Measurements from ENCODE around the gene IL12RB2. TPM values are rescaled to one million over a fixed set of nuclear protein-coding genes. Genes with fewer than 3 reads are reported as not detected.

Gene IL12RB2
- total RNA-seq, 4 donors from 2014 or later: 0.87 to 6.5 (median 1.7) TPM

GRCh38 chr1:67299296-67299695, 8.4 kb upstream of the IL12RB2 start:
- no peak overlapping the region for H3K27ac ChIP-seq
- no peak for DNase-seq (ENCODE audit: low spot score in 2 of 2)
- H3K36me3 ChIP-seq: no peaks in the 10 kb centered on the region
- H3K9me3 ChIP-seq: no peaks in the 10 kb centered on the region
- peaks cover 0 to 4% of the 10 kb centered on the region in 2 donors for H3K27me3 ChIP-seq
- H3K4me1 ChIP-seq: no peaks in the 10 kb centered on the region
- no peak overlapping the region for H3K4me3 ChIP-seq
- no peak for TF ChIP-seq POLR2A (IDR thresholded peaks at IDR 0.05)
- TF ChIP-seq CTCF (IDR thresholded peaks at IDR 0.05): no peak
- 85 to 94% methylated on average over 7 of the region's 7 CpGs for WGBS, 2 donors

- DNase-seq (ENCODE audit: low spot score in 2 of 2): no peak
- TF ChIP-seq POLR2A (IDR thresholded peaks at IDR 0.05) (no peak), EP300 (IDR thresholded peaks at IDR 0.05) (no peak), CTCF (IDR thresholded peaks at IDR 0.05) (no peak)
- Histone ChIP-seq H3K36me3 (no peaks in the 10 kb centered on the region), H3K4me3 (no peak overlapping the region), H3K27me3 (peaks cover 0 to 9% of the 10 kb centered on the region in 2 donors), H3K9me3 (no peaks in the 10 kb centered on the region), H3K4me1 (no peaks in the 10 kb centered on the region), H3K27ac (no peak overlapping the region)
- 30 to 32% methylated on average over 2 of the region's 2 CpGs for WGBS, 2 donors
Measured at GRCh38 chr1:67300561-67300960, 7.1 kb upstream of the IL12RB2 start.

- DNase-seq (ENCODE audit: low spot score in 2 of 2): no peak
- TF ChIP-seq CTCF (IDR thresholded peaks at IDR 0.05) (no peak), EP300 (IDR thresholded peaks at IDR 0.05) (no peak), POLR2A (IDR thresholded peaks at IDR 0.05) (no peak)
- 79 to 87% methylated on average over 3 of the region's 3 CpGs for WGBS, 2 donors
- Histone ChIP-seq H3K9me3 (no peaks in the 10 kb centered on the region), H3K27ac (no peak overlapping the region), H3K4me3 (no peak overlapping the region), H3K36me3 (no peaks in the 10 kb centered on the region), H3K4me1 (peaks cover 0 to 14% (median 3%) of the 10 kb centered on the region in 4 donors), H3K27me3 (peaks cover 0 to 39% of the 10 kb centered on the region in 2 donors)
Measured at GRCh38 chr1:67304023-67304422, 3.6 kb upstream of the IL12RB2 start.

GRCh38 chr1:67306547-67306946, 1.1 kb upstream of the IL12RB2 start:
- no peak for DNase-seq (ENCODE audit: low spot score in 2 of 2)
- no peaks in the 10 kb centered on the region for H3K9me3 ChIP-seq
- 91 to 92% methylated on average over 7 of the region's 7 CpGs for WGBS, 2 donors
- peaks cover 0 to 44% of the 10 kb centered on the region in 2 donors for H3K27me3 ChIP-seq
- no peaks in the 10 kb centered on the region for H3K36me3 ChIP-seq
- no peak for TF ChIP-seq EP300 (IDR thresholded peaks at IDR 0.05)
- TF ChIP-seq POLR2A (IDR thresholded peaks at IDR 0.05): no peak
- no peak for TF ChIP-seq CTCF (IDR thresholded peaks at IDR 0.05)
- H3K4me3 ChIP-seq: no peak overlapping the region
- H3K4me1 ChIP-seq: peaks cover 0 to 14% (median 3%) of the 10 kb centered on the region in 4 donors
- no peak overlapping the region for H3K27ac ChIP-seq

- H3K4me1 ChIP-seq: peaks cover 0 to 14% (median 3%) of the 10 kb centered on the region in 4 donors
- H3K9me3 ChIP-seq: no peaks in the 10 kb centered on the region
- H3K27ac ChIP-seq: no peak overlapping the region
- H3K27me3 ChIP-seq: peaks cover 0 to 44% of the 10 kb centered on the region in 2 donors
- WGBS, 2 donors: 36 to 37% methylated on average over 15 of the region's 15 CpGs
- H3K36me3 ChIP-seq: no peaks in the 10 kb centered on the region
- no peak for DNase-seq (ENCODE audit: low spot score in 2 of 2)
- peak overlapping the region in 2 of 4 donors; percentile 8 to 50 for H3K4me3 ChIP-seq
- TF ChIP-seq CTCF (IDR thresholded peaks at IDR 0.05) (no peak), POLR2A (IDR thresholded peaks at IDR 0.05) (no peak), EP300 (IDR thresholded peaks at IDR 0.05) (no peak)
Measured at GRCh38 chr1:67308136-67308535, 463 bp downstream of the IL12RB2 start.

Measured in tibial nerve (tissue), 4 donors.